ENCODE measurements around the gene ISYNA1.
A peak's percentile ranks its signal among the peaks of the same experiment; 100 is the strongest.

ISYNA1 gene

DNA sequence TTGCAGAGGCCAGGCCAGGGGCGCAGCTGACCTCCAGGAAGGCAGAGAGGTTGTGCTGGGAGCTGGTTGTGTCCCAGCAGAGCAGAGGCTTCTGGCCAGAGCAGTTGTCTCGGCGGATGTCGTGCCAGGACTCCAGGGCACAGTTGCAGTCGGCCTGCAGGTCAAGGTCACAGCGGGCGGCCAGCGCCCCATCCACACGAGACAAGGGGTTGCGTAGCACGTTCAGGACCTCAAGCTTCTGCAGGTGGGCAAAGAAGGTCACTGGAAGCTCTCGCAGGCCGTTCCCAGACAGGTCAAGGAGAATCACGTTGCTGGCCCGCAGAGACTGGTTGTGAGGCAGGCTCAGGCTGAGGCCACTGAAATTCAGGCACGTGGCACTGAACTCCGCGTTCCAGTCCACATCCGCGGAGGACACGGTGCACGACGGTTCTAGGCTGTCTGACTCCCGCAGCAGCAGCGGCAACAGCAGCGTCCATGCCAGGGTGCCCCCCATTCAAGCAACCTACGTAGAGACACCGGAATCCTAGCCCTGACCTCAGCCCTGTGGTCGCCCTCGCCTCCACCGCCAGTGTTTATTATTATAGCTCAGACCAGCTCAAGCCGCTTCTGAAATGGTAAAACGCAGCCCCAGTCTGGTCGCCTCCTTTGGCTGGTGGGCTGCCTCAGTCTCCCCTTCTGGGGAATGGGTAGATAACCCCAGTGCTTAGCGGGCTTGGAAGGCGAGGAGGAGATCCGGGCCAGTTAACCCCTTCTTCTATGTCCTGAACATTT, 41.3 kb downstream of the ISYNA1 start:
- no peak for DNase-seq

DNA sequence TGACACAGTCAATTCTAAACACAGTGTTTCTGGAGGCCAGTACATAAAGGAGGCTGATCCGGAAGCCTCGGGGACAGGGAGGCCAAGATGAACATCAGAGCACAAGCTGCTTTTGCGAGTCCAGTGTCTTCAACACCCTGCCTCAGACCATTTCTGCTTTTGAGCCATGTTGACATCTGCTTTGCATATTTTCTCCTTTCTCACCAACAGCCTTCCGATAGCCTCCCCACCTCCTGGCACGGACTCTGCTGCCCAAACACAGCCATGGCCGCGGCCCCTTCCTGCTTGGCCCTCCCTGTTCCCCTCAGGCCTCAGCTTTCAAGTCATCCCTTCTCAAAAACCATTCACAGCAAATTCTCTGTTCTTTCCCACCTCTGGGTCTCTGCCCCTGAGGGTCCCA, 44.1 kb downstream of the ISYNA1 start:
- no peak for DNase-seq

DNA sequence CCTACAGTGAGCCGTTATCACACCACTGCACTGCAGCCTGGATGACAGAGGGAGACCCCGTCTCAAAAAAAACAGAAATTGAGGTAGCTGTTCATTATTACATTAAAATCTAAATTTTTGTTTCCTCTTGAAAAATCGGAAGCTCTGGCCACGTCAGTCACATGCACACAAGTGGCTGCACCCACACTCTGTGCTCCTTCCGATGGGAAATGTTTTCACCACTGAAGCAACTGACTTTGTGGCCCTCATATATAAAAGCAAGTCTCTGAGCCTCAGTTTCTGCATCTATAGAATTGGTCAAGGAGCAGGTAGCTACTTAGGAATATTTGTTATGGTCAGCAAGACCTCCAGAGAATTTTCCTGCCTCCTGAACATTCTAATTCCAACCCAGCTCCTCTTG, 45.0 kb downstream of the ISYNA1 start:
- DNase-seq: no peak

DNA sequence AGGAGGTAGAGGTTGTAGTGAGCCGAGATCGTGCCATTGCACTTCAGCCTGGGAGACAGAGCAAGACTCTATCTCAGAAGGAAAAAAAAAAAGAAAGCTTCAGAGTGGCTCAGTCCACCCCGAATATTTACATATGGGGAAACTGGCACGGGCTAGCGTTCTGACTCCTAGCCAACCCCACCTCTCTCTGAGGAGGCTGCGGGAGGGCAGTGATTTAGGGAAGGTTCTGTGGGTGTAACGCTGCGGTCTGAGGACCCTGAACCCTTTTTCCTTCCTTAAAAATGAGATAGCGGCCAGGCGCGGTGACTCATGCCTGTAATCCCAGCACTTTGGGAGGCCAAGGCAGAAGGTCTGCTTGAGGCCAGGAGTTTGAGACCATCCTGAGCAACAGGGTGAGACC, 45.5 kb downstream of the ISYNA1 start:
- DNase-seq: no peak

DNA sequence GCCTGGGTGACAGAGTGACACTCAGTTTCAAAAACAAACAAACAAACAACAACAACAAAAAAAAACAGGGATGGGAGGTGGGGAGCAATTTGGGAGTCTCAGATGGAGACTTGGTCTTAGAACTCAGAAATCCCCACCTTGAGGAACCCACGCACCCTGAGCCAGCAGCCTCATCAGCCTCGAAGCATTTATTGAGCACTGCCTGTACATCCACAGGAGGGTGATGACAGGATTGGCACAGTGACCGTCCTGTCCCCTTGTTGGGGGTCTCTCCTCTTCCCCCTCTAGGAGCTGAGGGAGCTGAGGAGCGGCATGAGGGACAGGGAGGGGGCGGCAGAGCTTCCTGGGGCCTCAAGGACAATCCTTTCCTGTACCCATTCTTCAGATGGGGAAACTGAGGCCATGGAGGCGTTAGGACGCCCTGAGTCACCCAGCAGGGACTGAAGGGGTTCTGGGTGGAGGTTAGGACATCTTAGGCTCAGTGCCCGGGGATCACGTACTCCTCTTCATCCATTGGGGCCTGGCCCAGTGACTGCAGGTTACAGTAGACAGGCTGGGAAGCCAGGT, 46.3 kb downstream of the ISYNA1 start:
- no peak for DNase-seq

- DNase-seq: no peak
Observed at GRCh38 chr19:18390065-18390907, 47.6 kb downstream of the ISYNA1 start.

- DNase-seq: no peak
Observed at GRCh38 chr19:18389726-18390064, 48.2 kb downstream of the ISYNA1 start.

DNA sequence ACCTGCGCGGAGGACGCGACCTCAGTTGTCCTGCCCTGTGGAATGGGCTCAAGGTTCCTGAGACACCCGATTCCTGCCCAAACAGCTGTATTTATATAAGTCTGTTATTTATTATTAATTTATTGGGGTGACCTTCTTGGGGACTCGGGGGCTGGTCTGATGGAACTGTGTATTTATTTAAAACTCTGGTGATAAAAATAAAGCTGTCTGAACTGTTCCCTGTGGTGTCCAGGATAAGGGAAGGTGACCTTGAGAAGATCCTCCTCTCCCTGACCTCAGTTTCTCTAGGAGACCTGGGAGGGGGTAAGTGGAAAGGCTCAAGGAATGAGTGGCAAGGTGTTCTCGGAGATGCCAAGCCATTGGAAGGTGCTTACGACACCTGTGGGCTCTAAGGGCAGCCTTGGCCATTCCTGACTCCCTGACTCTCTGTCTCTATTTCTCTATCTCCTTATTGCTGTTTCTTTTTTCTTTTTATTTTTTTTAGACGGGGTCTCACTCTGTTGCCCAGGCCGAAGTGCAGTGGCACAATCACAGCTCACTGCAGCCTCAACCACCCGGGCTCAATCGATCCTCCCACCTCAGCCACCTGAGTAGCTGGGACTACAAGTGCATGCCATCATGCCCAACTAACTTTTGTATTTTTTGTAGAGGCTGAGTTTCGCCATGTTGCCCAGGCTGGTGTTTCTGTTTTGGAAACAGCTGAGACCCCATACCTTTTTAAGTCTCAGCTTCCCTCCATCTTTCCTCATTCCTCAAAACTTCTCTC, 48.8 kb downstream of the ISYNA1 start:
- DNase-seq: no peak

- peak; percentile 89 for DNase-seq
Observed at GRCh38 chr19:18388100-18388959, 49.6 kb downstream of the ISYNA1 start.

- no peak for DNase-seq
Observed at GRCh38 chr19:18386543-18387271, 51.2 kb downstream of the ISYNA1 start.

DNA sequence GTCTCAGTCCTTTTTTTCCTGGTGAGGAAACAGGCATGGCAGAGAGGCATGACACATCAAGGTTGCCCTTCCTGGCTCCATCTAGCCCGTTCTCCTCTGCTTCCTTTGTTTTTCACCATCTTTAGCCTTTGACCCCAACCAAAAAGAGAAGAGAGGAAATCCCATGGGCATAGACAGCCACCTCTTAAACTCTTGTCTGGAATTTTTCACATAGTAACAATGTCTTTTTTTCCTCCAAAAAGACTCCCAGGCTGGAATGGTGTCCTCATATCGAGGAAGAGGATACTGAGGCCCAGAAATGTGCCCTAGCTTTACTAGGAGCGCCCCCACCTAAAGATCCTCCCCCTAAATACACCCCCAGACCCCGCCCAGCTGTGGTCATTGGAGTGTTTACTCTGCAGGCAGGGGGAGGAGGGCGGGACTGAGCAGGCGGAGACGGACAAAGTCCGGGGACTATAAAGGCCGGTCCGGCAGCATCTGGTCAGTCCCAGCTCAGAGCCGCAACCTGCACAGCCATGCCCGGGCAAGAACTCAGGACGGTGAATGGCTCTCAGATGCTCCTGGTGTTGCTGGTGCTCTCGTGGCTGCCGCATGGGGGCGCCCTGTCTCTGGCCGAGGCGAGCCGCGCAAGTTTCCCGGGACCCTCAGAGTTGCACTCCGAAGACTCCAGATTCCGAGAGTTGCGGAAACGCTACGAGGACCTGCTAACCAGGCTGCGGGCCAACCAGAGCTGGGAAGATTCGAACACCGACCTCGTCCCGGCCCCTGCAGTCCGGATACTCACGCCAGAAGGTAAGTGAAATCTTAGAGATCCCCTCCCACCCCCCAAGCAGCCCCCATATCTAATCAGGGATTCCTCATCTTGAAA, 52.0 kb downstream of the ISYNA1 start, which contains the start of gene GDF15:
GDF15 (plus strand) TSS at position 484 of the 868 bp plus-strand sequence; CDS start at position 516, 32 bp downstream.
- no peak for DNase-seq

- DNase-seq: no peak
Observed at GRCh38 chr19:18385359-18385674, 52.6 kb downstream of the ISYNA1 start.

DNA sequence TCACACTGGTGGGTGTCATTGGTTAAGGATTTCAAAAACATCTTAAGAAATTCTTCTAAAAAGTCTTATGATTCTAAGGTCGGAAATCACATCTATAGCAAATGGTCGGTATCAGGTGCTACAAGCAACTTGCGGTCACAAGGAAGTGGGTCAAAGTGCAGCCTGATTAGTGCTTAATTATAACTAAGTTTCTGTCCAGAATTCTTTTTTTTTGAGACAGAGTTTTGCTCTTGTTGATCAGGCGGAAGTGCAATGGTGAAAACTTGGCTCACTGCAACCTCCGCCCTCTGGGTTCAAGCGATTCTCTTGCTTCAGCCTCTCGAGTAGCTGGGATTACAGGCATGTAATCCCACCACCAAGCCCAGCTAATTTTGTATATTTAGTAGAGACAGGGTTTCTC, 53.2 kb downstream of the ISYNA1 start:
- no peak for DNase-seq

Data from right kidney (tissue), 1 donor.